Measurements from ENCODE around the gene SLC9A8. TPM values are rescaled to one million over a fixed set of nuclear protein-coding genes. Genes with fewer than 3 reads are reported as not detected.

SLC9A8 gene
- total RNA-seq, 2 experiments from 2014 or later = 9.4 to 11.3 TPM

- CTCF ChIA-PET = interaction anchor here (0.7 to 3.7 kb wide), 7 partner anchors 12 to 215 kb away, joined by 3 to 27 read pairs (median 3); partner anchors contain the start of gene SLC9A8
- intact Hi-C loops (cut with micrococcal nuclease) = no loop called here
- H3K4me3 Mint-ChIP-seq = no peak overlapping the region
- peaks cover 37% of the 10 kb centered on the region for H3K36me3 Mint-ChIP-seq (ENCODE audit: low read depth)
- no peaks in the 10 kb centered on the region for H3K9me3 Mint-ChIP-seq
- no peaks in the 10 kb centered on the region for H3K27me3 Mint-ChIP-seq
- no peak overlapping the region for H3K27ac Mint-ChIP-seq
- H3K4me1 Mint-ChIP-seq (ENCODE audit: low read depth) = peaks cover 39% of the 10 kb centered on the region
- no peak for ATAC-seq
- TF ChIP-seq CTCF (IDR thresholded peaks at IDR 0.05) = no peak
- no peak for DNase-seq
- POLR2A ChIA-PET = interaction anchor here (1.9 kb wide), 1 partner anchor 12 kb away, joined by 5 read pairs; the partner anchor contains the start of gene SLC9A8
These were observed 12.9 kb downstream of the SLC9A8 start for GRCh38 chr20:49825521-49826033.

- CTCF ChIA-PET = interaction anchor here (2.1 kb wide), 1 partner anchor 15 kb away, joined by 10 read pairs; no protein-coding TSS in a partner anchor
- ATAC-seq (no peak), DNase-seq (no peak)
- no peak overlapping the region for H3K4me3 Mint-ChIP-seq
- H3K4me1 Mint-ChIP-seq (ENCODE audit: low read depth) = no peaks in the 10 kb centered on the region
- POLR2A ChIA-PET = interaction anchor here (0.8 kb wide), 1 partner anchor 98 kb away, joined by 3 read pairs; no protein-coding TSS in a partner anchor
- intact Hi-C loops (cut with micrococcal nuclease) = no loop called here
- no peak overlapping the region for H3K27ac Mint-ChIP-seq
- H3K36me3 Mint-ChIP-seq (ENCODE audit: low read depth) = peaks cover 20% of the 10 kb centered on the region
- H3K9me3 Mint-ChIP-seq = no peaks in the 10 kb centered on the region
- no peaks in the 10 kb centered on the region for H3K27me3 Mint-ChIP-seq
- TF ChIP-seq CTCF (IDR thresholded peaks at IDR 0.05) = no peak
These were observed 18.6 kb downstream of the SLC9A8 start for GRCh38 chr20:49831022-49831769.

GRCh38 chr20:49831770-49832631 lies 19.4 kb downstream of the SLC9A8 start:
- POLR2A ChIA-PET = interaction anchor here (0.8 kb wide), 1 partner anchor 98 kb away, joined by 3 read pairs; no protein-coding TSS in a partner anchor
- CTCF ChIA-PET = interaction anchor here (0.8 to 2.1 kb wide), 2 partner anchors 8 to 14 kb away, joined by 3 to 10 read pairs; no protein-coding TSS in a partner anchor
- no peaks in the 10 kb centered on the region for H3K9me3 Mint-ChIP-seq
- no peak for TF ChIP-seq CTCF (IDR thresholded peaks at IDR 0.05)
- no peaks in the 10 kb centered on the region for H3K27me3 Mint-ChIP-seq
- no peak overlapping the region for H3K4me3 Mint-ChIP-seq
- ATAC-seq = no peak
- intact Hi-C loops (cut with micrococcal nuclease) = no loop called here
- no peak overlapping the region for H3K27ac Mint-ChIP-seq
- no peak for DNase-seq
- H3K4me1 Mint-ChIP-seq (ENCODE audit: low read depth) = no peaks in the 10 kb centered on the region
- peaks cover 19% of the 10 kb centered on the region for H3K36me3 Mint-ChIP-seq (ENCODE audit: low read depth)

- no peak for TF ChIP-seq CTCF (IDR thresholded peaks at IDR 0.05)
- Mint-ChIP-seq H3K9me3 (no peaks in the 10 kb centered on the region), H3K36me3 (ENCODE audit: low read depth) (peaks cover 19% of the 10 kb centered on the region), H3K27me3 (no peaks in the 10 kb centered on the region), H3K4me1 (ENCODE audit: low read depth) (no peaks in the 10 kb centered on the region), H3K27ac (no peak overlapping the region), H3K4me3 (no peak overlapping the region)
- CTCF ChIA-PET = interaction anchor here (0.8 to 1.7 kb wide), 4 partner anchors 8 to 224 kb away, joined by 3 to 9 read pairs (median 4); no protein-coding TSS in a partner anchor
- intact Hi-C loops (cut with micrococcal nuclease) = no loop called here
- POLR2A ChIA-PET = no interaction called here
- DNase-seq (no peak), ATAC-seq (no peak)
These were observed 20.2 kb downstream of the SLC9A8 start for GRCh38 chr20:49832632-49833327.

Measured in activated CD8-positive, alpha-beta T cell treated with anti-CD3 and anti-CD28 coated beads for 36 hours (primary cell).